NT2/D1 (cell line): ENCODE measurements around the gene POU3F1.

Experiments used
- DNase-seq: peaks from one replicate; pipeline ENCODE4 v3.0.0-alpha.2; 2011; ENCODE audit warnings: low read depth, low spot score
- H3K27me3 ChIP-seq: 2 replicates; pipeline ENCODE4 v1.6.0; 2011; ENCODE audit warnings: mild to moderate bottlenecking; ENCODE audit not compliant: insufficient read length, insufficient read depth
- H3K36me3 ChIP-seq: 2 replicates; pipeline ENCODE4 v1.6.1; 2011; ENCODE audit warnings: mild to moderate bottlenecking, low read length, mixed read lengths; ENCODE audit not compliant: insufficient read depth, insufficient read length
- H3K4me1 ChIP-seq: 2 replicates; pipeline ENCODE4 v1.5.1; 2011; ENCODE audit not compliant: insufficient read depth, insufficient read length
- H3K4me3 ChIP-seq: 2 replicates; pipeline ENCODE4 v1.5.1; 2011; ENCODE audit warnings: low read depth; ENCODE audit not compliant: insufficient read length
- H3K9ac ChIP-seq: 2 replicates; pipeline ENCODE4 v1.6.0; 2011; ENCODE audit warnings: low read depth; ENCODE audit not compliant: insufficient read length
- H3K9me3 ChIP-seq: 2 replicates; pipeline ENCODE4 v1.5.1; 2011; ENCODE audit warnings: mild to moderate bottlenecking, low read length; ENCODE audit not compliant: insufficient read depth
- SUZ12 ChIP-seq: IDR thresholded peaks from 2 replicates; pipeline ENCODE4 v1.6.1; 2011; ENCODE audit not compliant: insufficient read length, insufficient read depth; ENCODE audit errors: extremely low read depth
- YY1 ChIP-seq: IDR thresholded peaks from 2 replicates; pipeline ENCODE4 v1.6.1; 2011; ENCODE audit not compliant: insufficient read length, insufficient read depth
- ZNF274 ChIP-seq: IDR thresholded peaks from 2 replicates; pipeline ENCODE4 v1.6.1; 2011; ENCODE audit warnings: mild to moderate bottlenecking, low read depth, low read length

POU3F1 gene

DNA sequence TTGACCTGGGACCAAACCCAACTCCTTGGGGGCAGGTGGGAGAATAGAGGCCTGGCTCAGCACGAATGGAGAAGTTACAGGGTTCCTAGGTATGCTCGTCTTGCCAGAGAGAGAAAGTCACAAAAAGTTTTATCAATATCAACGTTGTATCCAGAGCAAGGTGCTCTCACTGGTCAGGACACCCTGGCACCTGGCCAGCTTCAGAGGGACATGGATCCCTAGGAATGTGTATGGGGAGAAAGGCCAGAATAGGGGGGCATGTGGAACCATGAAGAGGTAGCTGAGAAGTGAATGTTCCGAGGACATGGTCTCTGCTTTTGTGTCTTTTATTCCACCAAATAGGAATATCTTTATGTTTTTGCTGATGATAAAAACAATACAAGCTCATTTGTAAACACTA, 9.4 kb upstream of the POU3F1 start:
- peaks cover 31% of the 10 kb centered on the region for H3K4me1 ChIP-seq
- no peaks in the 10 kb centered on the region for H3K27me3 ChIP-seq
- DNase-seq: no peak
- no peak for TF ChIP-seq SUZ12
- no peak for TF ChIP-seq YY1
- no peak for TF ChIP-seq ZNF274
- H3K9ac ChIP-seq: no peak overlapping the region
- H3K9me3 ChIP-seq: no peaks in the 10 kb centered on the region
- H3K36me3 ChIP-seq: no peaks in the 10 kb centered on the region
- H3K4me3 ChIP-seq: no peak overlapping the region

DNA sequence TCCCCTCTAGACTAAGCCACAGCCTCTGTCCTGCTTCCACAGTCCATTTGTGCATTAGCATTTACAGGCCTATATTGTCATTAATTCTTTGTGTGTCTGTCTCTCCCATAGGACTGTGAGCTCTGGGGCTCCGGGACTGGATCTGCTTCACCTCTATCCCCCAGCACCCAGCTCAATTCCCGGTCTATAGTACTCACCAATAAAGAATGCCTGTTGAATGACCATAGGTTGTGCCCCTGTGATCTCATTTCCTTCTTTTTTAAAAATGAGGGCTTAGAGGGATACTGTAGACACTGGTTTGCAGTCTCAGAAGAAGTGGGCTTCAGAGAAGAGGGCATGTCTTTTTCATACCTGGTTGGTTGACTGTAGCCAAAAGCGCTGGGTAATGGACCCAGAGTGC, 8.8 kb upstream of the POU3F1 start:
- H3K9me3 ChIP-seq: no peaks in the 10 kb centered on the region
- H3K9ac ChIP-seq: no peak overlapping the region
- H3K4me1 ChIP-seq: peaks cover 30% of the 10 kb centered on the region
- H3K36me3 ChIP-seq: no peaks in the 10 kb centered on the region
- no peak for DNase-seq
- no peaks in the 10 kb centered on the region for H3K27me3 ChIP-seq
- no peak for TF ChIP-seq YY1
- no peak for TF ChIP-seq ZNF274
- TF ChIP-seq SUZ12: no peak
- no peak overlapping the region for H3K4me3 ChIP-seq

DNA sequence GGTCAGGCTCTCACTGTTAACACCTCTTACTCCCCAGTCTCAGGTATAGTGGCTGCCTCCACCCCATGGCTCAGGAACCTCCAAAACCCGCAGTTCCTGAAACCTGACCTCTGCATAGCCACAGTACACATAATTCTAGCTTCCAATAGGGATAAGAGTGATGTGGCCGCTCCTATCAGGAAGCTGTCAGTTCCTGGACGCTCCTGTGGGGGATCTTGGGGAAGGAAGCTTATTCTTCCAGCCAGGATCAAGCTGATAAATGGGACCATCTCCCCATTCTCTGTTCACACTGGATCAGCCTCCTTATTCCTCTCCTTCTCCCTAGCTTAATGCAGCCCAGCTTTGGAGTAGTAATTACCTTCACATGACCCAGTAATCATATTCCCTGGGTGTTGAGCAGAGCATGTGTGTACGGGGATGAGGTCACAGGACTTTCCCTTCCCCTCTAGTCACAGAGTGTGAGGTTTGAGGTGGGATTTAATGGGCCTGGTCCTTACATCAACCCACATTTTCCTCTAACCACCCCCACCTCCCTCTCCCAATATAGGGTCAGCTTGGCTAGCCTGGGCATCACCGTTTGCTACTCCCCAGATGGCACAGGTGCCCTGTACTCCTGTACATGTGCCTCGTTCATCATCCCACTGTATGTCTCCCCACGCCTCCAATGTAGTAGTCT, 7.0 kb upstream of the POU3F1 start:
- H3K36me3 ChIP-seq: no peaks in the 10 kb centered on the region
- H3K27me3 ChIP-seq: peaks cover 12% of the 10 kb centered on the region
- no peaks in the 10 kb centered on the region for H3K9me3 ChIP-seq
- H3K9ac ChIP-seq: no peak overlapping the region
- H3K4me1 ChIP-seq: peaks cover 18% of the 10 kb centered on the region
- no peak for DNase-seq
- H3K4me3 ChIP-seq: no peak overlapping the region
- TF ChIP-seq YY1: no peak
- TF ChIP-seq SUZ12: no peak
- TF ChIP-seq ZNF274: no peak

DNA sequence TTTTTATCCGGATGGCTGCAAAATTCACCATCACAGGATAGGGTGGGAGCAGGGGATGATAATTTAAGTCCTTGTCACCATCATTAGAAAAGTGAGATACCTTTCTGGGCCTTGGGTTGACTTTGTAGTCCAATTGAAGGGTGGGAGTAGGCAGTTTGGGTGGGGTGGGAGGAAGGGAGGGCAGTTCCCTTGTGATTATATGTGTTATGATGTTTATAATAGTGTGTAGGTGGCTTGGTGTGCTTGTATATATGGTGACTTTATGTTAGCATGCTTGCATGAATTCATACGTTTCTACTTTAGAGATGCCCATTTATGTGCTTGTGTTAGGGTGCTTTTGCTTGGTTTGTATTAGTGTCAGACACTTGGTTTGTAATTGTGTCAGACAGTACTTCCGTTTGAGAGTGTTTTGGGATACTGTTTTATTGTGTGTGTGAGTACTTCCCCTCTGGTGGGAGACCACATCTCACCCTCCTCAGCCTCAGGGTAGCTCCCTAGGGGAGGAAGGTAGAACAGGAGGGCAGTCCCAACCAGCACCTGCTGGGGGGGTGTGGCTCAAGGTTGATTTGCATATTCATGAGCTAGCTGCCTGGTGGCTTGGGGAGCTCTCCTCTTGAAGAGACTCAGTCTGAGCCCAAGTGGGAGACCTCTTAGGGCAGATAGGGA, 6.3 kb upstream of the POU3F1 start:
- H3K9ac ChIP-seq: no peak overlapping the region
- H3K27me3 ChIP-seq: peaks cover 19% of the 10 kb centered on the region
- DNase-seq: no peak
- no peak for TF ChIP-seq YY1
- no peak for TF ChIP-seq ZNF274
- no peak for TF ChIP-seq SUZ12
- H3K4me3 ChIP-seq: no peak overlapping the region
- H3K9me3 ChIP-seq: no peaks in the 10 kb centered on the region
- H3K4me1 ChIP-seq: peaks cover 23% of the 10 kb centered on the region
- H3K36me3 ChIP-seq: no peaks in the 10 kb centered on the region

DNA sequence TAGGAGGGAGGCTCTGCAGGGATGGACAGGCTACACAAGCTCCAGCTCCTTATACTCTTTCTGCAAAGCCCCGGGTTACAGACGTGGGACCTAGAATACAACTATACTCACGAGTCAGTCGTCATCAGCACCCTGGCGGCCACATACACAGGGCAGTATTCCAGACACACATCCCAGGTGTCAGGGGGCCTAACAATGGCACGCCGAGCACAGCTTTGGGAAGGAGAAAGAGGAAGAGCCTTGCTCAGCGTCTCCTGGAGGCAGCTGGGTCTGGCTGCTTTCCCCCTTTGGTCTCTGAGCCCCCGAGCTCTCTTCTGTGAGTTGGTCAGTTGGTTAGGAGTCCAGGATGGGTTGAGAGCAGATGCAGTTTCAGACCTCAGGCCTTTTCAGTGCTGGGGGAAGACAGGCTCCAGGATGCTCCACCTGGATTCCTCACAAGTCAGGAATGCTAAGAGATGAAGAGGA, 4.5 kb upstream of the POU3F1 start:
- Histone ChIP-seq H3K4me3 (no peak overlapping the region), H3K36me3 (no peaks in the 10 kb centered on the region), H3K9me3 (no peaks in the 10 kb centered on the region), H3K4me1 (peaks cover 27% of the 10 kb centered on the region), H3K27me3 (peaks cover 28% of the 10 kb centered on the region), H3K9ac (no peak overlapping the region)
- TF ChIP-seq ZNF274 (no peak), SUZ12 (no peak), YY1 (no peak)
- no peak for DNase-seq

DNA sequence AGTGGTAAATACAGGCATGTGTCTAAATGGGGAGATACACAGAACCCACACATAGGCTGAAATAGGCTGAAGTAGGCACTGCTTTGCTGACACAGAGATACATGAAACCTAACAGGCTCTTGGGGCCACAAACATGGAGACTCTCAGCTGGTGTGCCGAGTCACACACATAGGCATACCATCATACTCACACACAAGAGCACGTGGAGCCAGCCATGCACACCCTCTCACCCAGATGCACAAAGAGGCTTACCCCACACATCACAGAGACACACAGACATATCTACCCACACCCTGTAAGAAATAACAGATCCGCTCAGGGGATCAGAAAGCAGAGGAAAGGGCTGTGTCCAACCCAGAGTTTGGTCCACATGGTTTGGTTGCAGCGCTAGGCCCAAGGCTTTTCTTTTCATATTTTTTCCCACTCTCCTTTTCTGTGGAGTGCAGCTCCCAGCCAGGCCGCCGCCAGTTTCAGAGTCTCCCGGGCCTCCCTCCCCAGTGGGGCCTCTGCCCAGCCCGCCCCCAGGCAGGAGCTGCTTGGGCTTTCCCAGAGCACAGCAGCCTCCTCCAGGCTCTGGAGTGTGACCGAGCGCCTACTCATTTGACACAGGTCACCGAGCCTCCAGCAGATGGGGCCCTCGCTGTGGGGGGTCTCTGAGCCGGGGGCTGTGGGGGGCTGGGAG, 3.9 kb upstream of the POU3F1 start:
- H3K4me3 ChIP-seq: no peak overlapping the region
- H3K27me3 ChIP-seq: peaks cover 31% of the 10 kb centered on the region
- peaks cover 28% of the 10 kb centered on the region for H3K4me1 ChIP-seq
- H3K9ac ChIP-seq: no peak overlapping the region
- no peaks in the 10 kb centered on the region for H3K9me3 ChIP-seq
- TF ChIP-seq ZNF274 (no peak), YY1 (no peak), SUZ12 (no peak)
- H3K36me3 ChIP-seq: no peaks in the 10 kb centered on the region
- no peak for DNase-seq

DNA sequence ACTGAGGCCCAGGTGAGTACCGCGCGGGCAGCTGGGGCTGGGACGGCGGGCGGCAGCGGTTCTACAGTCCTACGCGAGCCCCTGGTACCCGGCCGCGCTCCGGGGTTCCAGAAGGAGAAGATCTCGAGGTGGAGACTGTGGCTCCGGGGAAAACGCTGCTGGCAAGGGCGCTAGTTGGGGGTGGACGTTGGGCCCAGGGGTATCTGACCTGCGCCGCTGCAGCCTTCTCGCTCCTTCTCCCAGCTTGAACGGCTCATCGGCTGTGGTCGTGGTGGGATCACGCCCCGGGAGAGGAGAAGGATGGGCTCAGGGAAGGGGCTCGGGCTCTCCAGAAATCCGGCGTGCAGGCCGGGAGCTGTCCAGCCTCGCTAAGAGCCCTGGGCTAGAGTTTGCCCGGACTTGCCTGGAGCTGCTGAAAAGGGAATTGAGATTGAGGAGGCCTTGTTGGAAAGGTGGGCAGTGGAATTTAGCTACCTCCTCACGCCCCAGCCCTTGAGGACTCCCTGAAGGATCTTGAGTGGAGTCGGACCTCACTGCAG, 1.1 kb upstream of the POU3F1 start:
- no peak for TF ChIP-seq ZNF274
- no peak for TF ChIP-seq YY1
- TF ChIP-seq SUZ12: no peak
- H3K4me3 ChIP-seq: peak overlapping the region; percentile 71
- no peak for DNase-seq
- peaks cover 53% of the 10 kb centered on the region for H3K27me3 ChIP-seq
- no peaks in the 10 kb centered on the region for H3K9me3 ChIP-seq
- H3K36me3 ChIP-seq: peaks cover 7% of the 10 kb centered on the region
- H3K9ac ChIP-seq: peak overlapping the region; percentile 88
- peaks cover 25% of the 10 kb centered on the region for H3K4me1 ChIP-seq
